Ishikawa (cell line): Measurements from ENCODE around the gene KRTAP20-1.

ENCODE experiments used
- CEBPB ChIP-seq: IDR thresholded peaks from 2 replicates; pipeline ENCODE4 v1.6.1; 2012
- CREB1 ChIP-seq: IDR thresholded peaks from 2 replicates; pipeline ENCODE4 v1.6.1; 2012; ENCODE audit warnings: low read depth
- EGR1 ChIP-seq: IDR thresholded peaks from 2 replicates; pipeline ENCODE4 v1.6.1; 2012
- EP300 ChIP-seq: IDR thresholded peaks from 2 replicates; pipeline ENCODE4 v1.6.1; 2012; ENCODE audit warnings: borderline replicate concordance
- FOXM1 ChIP-seq: IDR thresholded peaks from 2 replicates; pipeline ENCODE4 v1.6.1; 2012; ENCODE audit warnings: low read depth, borderline replicate concordance
- RAD21 ChIP-seq: IDR thresholded peaks from 2 replicates; pipeline ENCODE4 v1.6.1; 2012; ENCODE audit warnings: low read depth
- USF1 ChIP-seq: IDR thresholded peaks from 2 replicates; pipeline ENCODE4 v1.6.1; 2012

GRCh38 chr21:30620080-30620479 is 3.9 kb downstream of the KRTAP20-1 start:
- TF ChIP-seq CREB1: no peak
- TF ChIP-seq EP300: no peak
- TF ChIP-seq CEBPB: no peak
- TF ChIP-seq FOXM1: no peak
- TF ChIP-seq EGR1: no peak
- no peak for TF ChIP-seq RAD21
- TF ChIP-seq USF1: no peak
